PC-3 (cell line): ENCODE data around the gene AFF3.

ENCODE experiments used
- CTCF ChIP-seq: fragments of 300-600 bp; sonication (generic); conservative IDR thresholded peaks from 2 replicates; pipeline ENCODE4 v1.5.1; 2017; ENCODE audit warnings: antibody characterized with exemption, low read depth, mild to moderate bottlenecking, low read length
- EZH2 ChIP-seq: fragments of 300-600 bp; sonication (generic); IDR thresholded peaks from one replicate; pipeline ENCODE4 v1.6.1; 2017; ENCODE audit warnings: antibody characterized with exemption, mild to moderate bottlenecking, low read length; ENCODE audit not compliant: unreplicated experiment

GRCh38 chr2:99854236-99854852 is 288.0 kb downstream of the AFF3 start:
- TF ChIP-seq CTCF (no peak), EZH2 (no peak)
